PC-3 (cell line): Measurements from ENCODE around the gene NALCN. TPM values are rescaled to one million over a fixed set of nuclear protein-coding genes. Genes with fewer than 3 reads are reported as not detected.
A peak's percentile ranks its signal among the peaks of the same experiment; 100 is the strongest.

Source experiments
- ATAC-seq: fragments of 200-7000 bp; cut with Tn5 transposase; 2 replicates; pipeline ENCODE4 v1.9.1; 2020; ENCODE audit warnings: mild to moderate bottlenecking, moderate library complexity
- BruUV-seq: library from RNA; stranded (reverse); fragments of 400-500 nt; replicated peaks from 2 replicates; lab custom pipeline; 2021; lab: Mats Ljungman, UMichigan
- CTCF ChIA-PET: fragments of 300-600 bp; sonication (Branson Sonifier 250); formaldehyde crosslinking; loops from one replicate; lab custom pipeline; 2022; ENCODE audit warnings: antibody characterized with exemption; lab: Charles Lee
- POLR2A ChIA-PET: fragments of 300-600 bp; sonication (Branson Sonifier 250); formaldehyde crosslinking; loops from one replicate; lab custom pipeline; 2022; ENCODE audit warnings: antibody characterized with exemption; ENCODE audit not compliant: unreplicated experiment; lab: Charles Lee
- DNase-seq: peaks from one replicate; pipeline ENCODE4 v3.0.0-alpha.2; 2015
- H2AFZ ChIP-seq: fragments of 300-600 bp; sonication (generic); 2 replicates; pipeline ENCODE4 v1.6.0; 2016; ENCODE audit warnings: antibody characterized with exemption, low read length
- H3F3A ChIP-seq: fragments of 300-600 bp; sonication (generic); one replicate; pipeline ENCODE4 v1.6.0; 2017; ENCODE audit warnings: antibody characterized with exemption, low read length, control low read depth, mild to moderate bottlenecking; ENCODE audit not compliant: unreplicated experiment
- H3K27ac ChIP-seq: fragments of 300-600 bp; sonication (generic); 2 replicates; pipeline ENCODE4 v1.5.1; 2016; ENCODE audit warnings: mild to moderate bottlenecking, low read length
- H3K27me3 ChIP-seq: fragments of 300-600 bp; sonication (generic); 2 replicates; pipeline ENCODE4 v1.6.1; 2016; ENCODE audit warnings: low read length, mixed read lengths
- H3K36me3 ChIP-seq: fragments of 300-600 bp; sonication (generic); 2 replicates; pipeline ENCODE4 v1.6.1; 2016; ENCODE audit warnings: low read depth, mixed run types, low read length, mixed read lengths
- H3K4me1 ChIP-seq: fragments of 300-600 bp; sonication (generic); 2 replicates; pipeline ENCODE4 v1.5.1; 2016; ENCODE audit warnings: low read length; ENCODE audit not compliant: insufficient read depth
- H3K4me2 ChIP-seq: fragments of 300-600 bp; sonication (generic); 2 replicates; pipeline ENCODE4 v1.6.0; 2016; ENCODE audit warnings: low read length
- H3K4me3 ChIP-seq: fragments of 300-600 bp; sonication (generic); 2 replicates; pipeline ENCODE4 v1.5.1; 2016; ENCODE audit warnings: mild to moderate bottlenecking, low read length, mixed read lengths
- H3K79me2 ChIP-seq: fragments of 300-600 bp; sonication (generic); 2 replicates; pipeline ENCODE4 v1.6.1; 2017; ENCODE audit warnings: low read length, mixed read lengths
- H3K9ac ChIP-seq: fragments of 300-600 bp; sonication (generic); 2 replicates; pipeline ENCODE4 v1.6.0; 2016; ENCODE audit warnings: mild to moderate bottlenecking, low read length
- H3K9me2 ChIP-seq: fragments of 300-600 bp; sonication (generic); replicated peaks from 2 replicates; pipeline ENCODE4 v1.6.1; 2016; ENCODE audit warnings: mixed run types, low read length, mixed read lengths
- H3K9me3 ChIP-seq: fragments of 300-600 bp; sonication (generic); 2 replicates; pipeline ENCODE4 v1.6.1; 2016; ENCODE audit warnings: low read length, mixed read lengths
- H4K20me1 ChIP-seq: fragments of 300-600 bp; sonication (generic); 2 replicates; pipeline ENCODE4 v1.6.1; 2016; ENCODE audit warnings: low read length, mixed read lengths
- CTCF ChIP-seq: fragments of 300-600 bp; sonication (generic); conservative IDR thresholded peaks from 2 replicates; pipeline ENCODE4 v1.5.1; 2017; ENCODE audit warnings: antibody characterized with exemption, low read depth, mild to moderate bottlenecking, low read length
- EZH2 ChIP-seq: fragments of 300-600 bp; sonication (generic); IDR thresholded peaks from one replicate; pipeline ENCODE4 v1.6.1; 2017; ENCODE audit warnings: antibody characterized with exemption, mild to moderate bottlenecking, low read length; ENCODE audit not compliant: unreplicated experiment
- EZH2phosphoT487 ChIP-seq: fragments of 300-600 bp; sonication (generic); IDR thresholded peaks from 2 replicates; pipeline ENCODE4 v1.6.1; 2018; ENCODE audit warnings: mild to moderate bottlenecking, antibody characterized with exemption, low read length, borderline replicate concordance
- intact Hi-C: fragments of 100-400 bp; cut with micrococcal nuclease; formaldehyde crosslinking; loops from 2 replicates; pipeline ENCODE4 v1.9.0; 2023
- total RNA-seq: library from RNA; depleted of rRNA; stranded (reverse); fragments of >200 nt; gene quantifications from 2 replicates; pipeline ENCODE4 v1.2.3, GENCODE V29; 2014; rRNA removed

The NALCN gene
- total RNA-seq, 1 experiment from 2014 or later = 11.8 TPM

DNA sequence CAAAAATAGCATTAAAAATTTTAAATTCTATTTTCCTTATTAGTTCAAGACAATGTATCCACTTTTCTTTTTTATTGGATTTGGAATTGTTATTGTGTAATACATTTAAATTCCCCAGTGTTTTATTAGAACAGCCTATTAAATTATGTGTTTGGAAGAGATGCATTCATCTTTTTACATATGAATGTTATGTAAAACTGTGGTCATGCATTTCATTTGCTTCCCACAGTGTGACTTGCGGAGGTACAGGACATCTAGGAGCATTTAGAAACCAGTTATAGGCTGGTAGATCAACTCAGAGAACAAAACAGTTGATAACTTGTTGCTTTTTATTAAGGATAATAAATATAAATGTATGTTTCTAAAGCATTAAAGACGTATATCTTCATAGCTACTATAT, 406.2 kb downstream of the NALCN start:
- Histone ChIP-seq H3F3A (no peaks in the 10 kb centered on the region), H3K36me3 (no peaks in the 10 kb centered on the region), H2AFZ (no peak overlapping the region), H3K79me2 (no peaks in the 10 kb centered on the region), H3K9me2 (no peaks in the 10 kb centered on the region), H3K4me3 (no peak overlapping the region), H3K9me3 (no peaks in the 10 kb centered on the region), H3K4me1 (no peaks in the 10 kb centered on the region), H3K27me3 (no peaks in the 10 kb centered on the region), H3K27ac (no peak overlapping the region), H4K20me1 (no peaks in the 10 kb centered on the region), H3K4me2 (no peak overlapping the region), H3K9ac (no peak overlapping the region)
- no peak for TF ChIP-seq EZH2
- no peak for TF ChIP-seq EZH2phosphoT487
- no peak for TF ChIP-seq CTCF
- intact Hi-C loops = no loop called here
- POLR2A ChIA-PET = no interaction called here
- CTCF ChIA-PET = no interaction called here
- BruUV-seq = no TSS peak
- ATAC-seq (no peak), DNase-seq (no peak)

DNA sequence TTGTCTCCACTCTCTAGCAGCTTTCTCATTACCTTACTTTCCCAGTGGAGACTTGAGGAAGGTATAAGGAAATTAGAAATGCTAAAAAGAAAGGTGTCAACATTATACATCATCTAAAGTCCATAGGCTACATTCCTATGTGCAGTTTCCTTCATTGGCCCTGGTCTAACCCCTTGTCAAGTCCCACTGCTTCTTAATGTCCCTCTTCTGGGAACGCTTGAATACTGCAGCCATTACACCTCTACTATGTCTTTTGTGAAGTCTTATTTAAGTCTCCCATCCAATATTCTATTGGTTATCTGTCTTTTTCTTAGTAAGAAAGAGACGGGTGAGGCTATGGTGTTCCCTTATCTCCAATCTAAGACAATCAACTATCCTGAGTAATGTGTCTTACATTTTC, 409.1 kb downstream of the NALCN start:
- no peaks in the 10 kb centered on the region for H3K9me3 ChIP-seq
- no peaks in the 10 kb centered on the region for H4K20me1 ChIP-seq
- POLR2A ChIA-PET = no interaction called here
- H3K27me3 ChIP-seq = 0 out of 2 replicates have a peak, but pooled peaks cover 5% of the 10 kb centered on the region
- H3K36me3 ChIP-seq = no peaks in the 10 kb centered on the region
- no TSS peak for BruUV-seq
- H3K9me2 ChIP-seq = no peaks in the 10 kb centered on the region
- TF ChIP-seq CTCF (0 out of 2 replicates have a peak, but pooled peaks have one; percentile 14), EZH2phosphoT487 (no peak), EZH2 (no peak)
- no peak overlapping the region for H3K9ac ChIP-seq
- CTCF ChIA-PET = no interaction called here
- no peaks in the 10 kb centered on the region for H3K4me1 ChIP-seq
- H2AFZ ChIP-seq = no peak overlapping the region
- H3K27ac ChIP-seq = no peak overlapping the region
- H3K4me3 ChIP-seq = no peak overlapping the region
- H3F3A ChIP-seq = no peaks in the 10 kb centered on the region
- no peak for DNase-seq
- ATAC-seq = no peak
- no peak overlapping the region for H3K4me2 ChIP-seq
- H3K79me2 ChIP-seq = no peaks in the 10 kb centered on the region
- intact Hi-C loops = no loop called here

Other genes with a start within 250 kb of the NALCN start
- gene ITGBL1, start 36.2 kb upstream of the NALCN start, total RNA-seq = 37.1 and 42.0 TPM in 2 replicates